NCI-H187 (cell line): ENCODE measurements around the gene ZNF423.

Experiments
- DNase-seq, 2 experiments: peaks; one replicate each; lab custom pipeline; 2025; lab: John Stamatoyannopoulos, UW

Gene ZNF423

DNA sequence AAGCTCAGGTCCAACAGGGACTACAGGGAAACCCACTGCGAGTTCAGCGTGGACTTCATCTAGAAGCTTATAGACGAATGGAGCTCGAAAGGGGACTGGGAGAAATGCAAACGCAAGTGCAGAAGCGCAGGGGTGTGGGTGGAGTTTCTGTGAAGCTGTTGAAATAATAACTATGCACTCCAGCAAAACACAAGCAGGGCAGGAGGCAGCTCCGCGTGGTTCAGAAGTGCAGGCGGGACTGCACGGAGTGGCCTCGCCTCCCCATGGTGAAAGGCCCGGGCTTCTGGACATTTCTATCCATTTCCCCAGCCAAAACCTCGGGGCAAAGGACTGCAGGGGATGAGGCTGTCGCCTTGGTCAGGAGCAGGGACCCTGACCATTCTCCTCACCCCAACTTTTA, 74.5 kb downstream of the ZNF423 start:
- DNase-seq: no peak

DNA sequence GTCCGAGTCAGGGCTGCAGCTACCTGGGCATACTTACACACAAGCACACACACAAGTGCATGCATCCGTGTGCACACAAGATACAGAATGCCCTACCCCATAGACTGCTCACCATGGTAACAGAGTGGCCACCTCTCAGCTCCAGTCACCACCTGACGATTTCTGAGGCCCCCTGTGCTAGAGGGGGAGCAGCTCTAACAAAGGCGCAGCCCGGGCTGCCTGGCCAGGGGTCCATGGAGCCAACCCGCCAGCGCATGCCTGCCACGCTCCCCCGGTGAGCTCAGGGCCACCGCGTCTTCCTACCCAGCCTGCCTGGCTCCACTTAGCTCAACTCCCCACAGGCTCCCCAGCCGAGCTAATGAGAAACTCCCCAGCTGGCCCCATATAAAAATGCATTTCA, 75.5 kb downstream of the ZNF423 start:
- no peak for DNase-seq

DNA sequence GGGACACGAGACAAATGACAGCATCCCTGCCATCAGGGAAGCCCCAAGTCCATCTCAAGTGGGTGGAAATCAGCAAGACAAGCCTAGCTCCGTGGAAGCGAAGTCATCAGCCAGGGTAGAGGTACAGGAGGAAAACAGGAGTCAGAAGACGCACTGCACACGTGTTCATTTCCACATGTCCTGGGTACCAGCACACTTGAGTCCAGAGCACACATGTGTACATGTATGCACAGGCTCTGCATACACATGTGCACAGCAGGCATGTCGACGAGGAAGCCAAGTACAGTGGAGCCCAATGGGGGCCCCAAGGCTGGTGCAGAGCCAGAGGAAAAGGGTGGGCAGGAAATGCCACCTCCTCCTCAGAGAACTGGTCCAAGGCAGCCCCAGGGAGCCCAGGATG, 75.9 kb downstream of the ZNF423 start:
- no peak for DNase-seq

DNA sequence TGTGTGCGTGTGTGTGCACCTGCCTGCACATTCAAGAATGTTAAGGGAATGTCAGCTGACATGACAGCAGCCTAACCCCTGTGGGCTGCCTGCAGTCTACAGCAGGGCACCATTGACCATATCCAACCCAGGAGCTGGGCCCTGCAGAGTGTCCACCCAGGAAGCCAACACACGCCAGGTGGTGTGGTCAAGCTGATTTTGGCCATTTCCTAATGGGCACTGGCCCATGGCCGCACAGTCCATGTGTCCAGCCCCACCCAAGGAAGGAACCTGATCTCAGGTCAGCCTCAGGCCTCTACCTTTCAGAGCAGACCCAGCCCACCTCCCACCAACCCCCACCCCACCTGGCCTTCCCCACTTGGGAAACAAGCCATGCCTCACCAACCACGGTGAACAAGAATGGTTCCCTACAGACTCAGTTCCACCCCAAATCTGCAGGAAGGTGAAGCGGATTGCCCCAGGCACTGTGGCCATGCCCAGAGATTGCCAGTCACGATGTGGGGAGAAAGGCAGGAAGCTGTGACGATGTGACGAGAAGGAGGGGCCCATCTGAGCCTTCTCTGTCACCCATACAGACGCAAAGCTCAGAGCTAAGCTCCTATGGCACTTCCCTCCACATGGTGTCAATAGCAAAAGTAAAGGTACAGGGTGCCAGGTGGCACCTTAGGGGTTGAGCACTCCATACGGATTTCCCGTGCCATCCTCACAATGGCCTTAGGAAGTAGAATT, 77.5 kb downstream of the ZNF423 start:
- DNase-seq: no peak

DNA sequence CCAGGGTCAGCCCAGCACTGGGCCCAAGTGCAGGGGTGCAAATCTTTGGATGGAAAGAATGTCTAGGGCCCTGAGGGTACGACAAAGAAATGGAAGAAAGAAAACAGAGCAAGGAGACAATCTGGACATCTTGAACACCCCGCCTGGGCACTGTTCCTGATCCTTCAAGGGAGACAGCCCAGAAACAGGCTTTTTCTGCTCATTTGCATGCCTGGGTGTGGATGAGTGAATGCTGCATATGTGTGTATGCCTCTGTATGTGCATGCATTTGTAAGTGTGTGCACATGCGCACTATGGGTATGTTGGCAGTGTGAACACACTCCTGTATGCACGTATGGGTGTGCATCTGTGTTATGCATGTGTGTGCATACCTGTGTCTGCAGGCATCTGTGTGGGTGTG, 79.2 kb downstream of the ZNF423 start:
- no peak for DNase-seq

DNA sequence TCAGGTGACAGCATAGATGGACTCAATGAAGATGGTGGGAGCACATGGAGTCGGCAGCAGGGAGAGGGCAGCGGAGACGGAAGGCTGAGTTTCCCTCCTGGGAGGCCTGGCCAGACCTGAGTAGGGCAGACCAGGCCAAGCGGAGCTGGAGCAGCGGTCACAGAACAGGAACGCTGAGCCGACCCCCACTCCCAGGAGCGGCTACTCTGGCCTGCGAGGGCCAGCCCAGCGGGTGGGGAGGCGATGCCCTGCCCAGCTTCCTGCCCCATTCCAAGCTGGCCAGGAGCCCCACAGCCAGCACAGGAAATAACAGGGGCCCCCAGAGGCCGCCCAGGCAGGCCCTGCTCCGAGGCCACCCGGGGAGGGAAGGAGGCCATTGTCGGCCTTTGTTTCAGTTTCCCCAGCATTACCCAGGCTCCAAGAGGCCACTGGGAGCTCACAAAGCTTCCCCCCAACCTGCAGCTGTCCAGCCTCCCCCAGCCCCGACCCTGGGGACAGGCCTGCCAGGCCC, 79.8 kb downstream of the ZNF423 start:
- DNase-seq: no peak

DNA sequence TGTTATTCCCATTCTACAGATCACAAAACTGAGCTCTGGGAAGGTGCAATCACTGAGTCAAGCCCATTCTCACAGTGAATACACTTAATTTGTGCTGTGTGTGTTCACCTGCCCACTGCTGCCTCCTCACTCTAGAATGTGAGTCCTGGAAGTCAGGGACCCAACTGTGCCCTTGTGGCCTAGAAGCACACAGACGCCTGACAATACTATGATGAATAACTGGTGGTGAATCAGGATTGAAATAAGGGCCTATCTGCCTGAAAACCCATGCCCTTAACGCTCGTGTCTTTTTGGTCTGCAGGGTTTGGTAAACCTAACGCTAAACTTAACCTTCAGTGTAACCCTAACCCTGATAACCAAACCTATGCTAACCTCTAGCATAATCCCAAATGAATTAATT, 80.3 kb downstream of the ZNF423 start:
- no peak for DNase-seq

- DNase-seq: no peak
These were observed 80.9 kb downstream of the ZNF423 start for GRCh38 chr16:49775018-49775417.

GRCh38 chr16:49773534-49774475, 82.1 kb downstream of the ZNF423 start:
- no peak for DNase-seq

DNA sequence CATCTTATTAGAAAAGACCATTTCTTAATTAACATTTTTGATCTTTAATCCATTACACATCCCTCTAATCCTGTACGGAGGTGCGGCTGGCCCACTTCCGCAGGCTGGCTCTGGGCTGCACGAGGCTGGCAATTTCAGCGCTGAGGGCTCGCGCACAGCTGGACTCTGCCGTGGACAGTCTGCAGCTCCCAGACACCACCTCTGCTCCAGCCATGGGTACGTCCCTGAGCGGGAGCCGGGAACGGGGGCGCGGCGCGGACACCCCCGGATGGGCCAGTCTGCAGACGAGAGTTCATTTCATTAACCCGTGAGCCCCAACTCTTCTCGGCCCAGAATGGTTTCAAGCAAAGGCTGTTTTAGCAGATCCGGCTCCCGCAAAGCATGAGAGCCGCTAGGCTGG, 87.9 kb downstream of the ZNF423 start:
- DNase-seq: no peak

GRCh38 chr16:49767414-49767813, 88.5 kb downstream of the ZNF423 start:
- DNase-seq: no peak

- DNase-seq: no peak
These were observed 89.7 kb downstream of the ZNF423 start for GRCh38 chr16:49766225-49766624.

DNA sequence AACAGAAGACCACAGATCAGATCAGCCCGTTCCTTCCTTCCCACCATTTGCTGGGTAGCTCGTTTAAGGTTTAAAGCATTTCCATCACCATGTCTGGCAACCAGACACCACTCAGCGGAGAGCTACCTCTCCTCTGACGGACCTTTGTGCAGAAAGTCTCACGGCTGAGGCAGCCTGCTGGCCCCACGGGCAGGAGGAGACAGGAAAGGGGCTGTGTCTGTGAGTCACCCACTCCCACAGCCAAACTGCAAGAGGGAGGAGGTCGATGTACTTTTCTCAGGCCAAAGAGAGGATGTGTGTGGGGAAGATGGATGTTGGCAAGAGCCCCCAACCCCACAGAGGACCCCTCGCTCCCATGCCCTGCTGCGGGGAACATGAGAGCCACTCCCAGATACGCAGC, 92.1 kb downstream of the ZNF423 start:
- no peak for DNase-seq

DNA sequence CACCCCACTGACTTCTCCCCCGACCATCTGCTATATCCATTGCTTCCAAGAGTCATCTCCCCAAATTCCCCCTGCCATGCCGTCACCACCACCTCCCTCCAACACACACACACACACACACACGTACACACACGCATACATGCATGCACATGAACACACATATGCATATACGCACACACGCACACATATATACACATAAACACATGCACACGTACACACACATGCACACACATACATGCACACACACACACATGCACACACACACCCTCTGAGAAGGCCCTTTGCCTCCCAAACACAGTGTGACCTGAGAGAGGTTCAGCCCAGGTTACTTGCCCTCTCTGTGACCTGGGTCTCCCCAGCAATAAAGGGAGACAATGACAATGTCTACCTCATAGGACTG, 95.1 kb downstream of the ZNF423 start:
- no peak for DNase-seq

GRCh38 chr16:49757559-49758069, 98.3 kb downstream of the ZNF423 start:
- no peak for DNase-seq

DNA sequence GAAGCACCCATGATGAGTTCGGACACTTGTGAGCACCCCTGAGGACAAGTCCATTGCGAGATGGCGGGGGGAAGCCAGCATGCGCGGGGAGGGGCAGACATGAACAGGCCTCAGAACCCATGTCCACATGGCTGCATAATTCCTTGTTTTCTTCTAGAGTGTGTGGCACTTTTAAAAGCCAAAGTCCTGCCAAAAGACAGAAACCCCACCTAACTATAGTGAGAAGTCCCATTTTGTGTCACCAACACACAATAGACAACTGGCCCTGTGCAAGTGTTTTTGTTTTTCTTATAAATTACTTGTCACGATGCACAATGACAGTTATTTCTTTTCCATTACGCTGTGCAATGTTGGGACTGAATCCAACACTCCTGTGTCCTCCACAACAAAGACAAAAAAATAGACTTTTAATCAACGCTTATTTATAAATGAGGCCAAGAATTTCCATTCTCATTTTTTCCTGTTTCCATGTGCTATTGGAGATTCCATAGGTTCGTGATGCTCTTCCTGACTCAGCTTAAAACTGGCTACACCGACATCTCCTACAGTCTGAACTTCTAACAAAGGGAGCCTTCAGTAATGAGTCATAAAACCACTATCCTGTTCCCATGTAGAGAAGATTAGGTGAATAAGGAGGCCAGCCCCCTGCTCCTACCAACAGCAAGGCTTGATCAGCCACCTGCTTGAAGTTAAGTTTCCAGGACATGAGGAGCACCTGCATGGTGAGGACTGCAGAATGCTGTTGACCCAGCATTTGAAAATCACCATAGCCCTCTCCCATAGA, 98.9 kb downstream of the ZNF423 start:
- no peak for DNase-seq

GRCh38 chr16:49755716-49756505, 100.0 kb downstream of the ZNF423 start:
- no peak for DNase-seq

DNA sequence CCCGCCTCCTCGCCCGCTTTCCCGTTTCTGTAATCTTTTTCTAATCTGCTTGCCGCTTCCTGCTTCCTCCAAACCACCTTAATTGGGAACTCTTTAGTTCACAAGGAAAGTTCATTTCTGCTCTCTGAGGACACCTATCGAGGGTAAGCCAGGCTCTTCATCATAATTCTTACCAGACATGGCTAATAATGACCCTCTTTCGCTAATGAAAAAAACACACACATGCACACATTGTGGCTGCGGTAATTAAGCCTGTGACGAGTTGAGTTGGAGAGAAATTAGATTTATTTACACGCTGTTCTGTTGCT, 100.6 kb downstream of the ZNF423 start:
- DNase-seq: no peak

- DNase-seq: no peak
These were observed 101.2 kb downstream of the ZNF423 start for GRCh38 chr16:49754495-49755312.

DNA sequence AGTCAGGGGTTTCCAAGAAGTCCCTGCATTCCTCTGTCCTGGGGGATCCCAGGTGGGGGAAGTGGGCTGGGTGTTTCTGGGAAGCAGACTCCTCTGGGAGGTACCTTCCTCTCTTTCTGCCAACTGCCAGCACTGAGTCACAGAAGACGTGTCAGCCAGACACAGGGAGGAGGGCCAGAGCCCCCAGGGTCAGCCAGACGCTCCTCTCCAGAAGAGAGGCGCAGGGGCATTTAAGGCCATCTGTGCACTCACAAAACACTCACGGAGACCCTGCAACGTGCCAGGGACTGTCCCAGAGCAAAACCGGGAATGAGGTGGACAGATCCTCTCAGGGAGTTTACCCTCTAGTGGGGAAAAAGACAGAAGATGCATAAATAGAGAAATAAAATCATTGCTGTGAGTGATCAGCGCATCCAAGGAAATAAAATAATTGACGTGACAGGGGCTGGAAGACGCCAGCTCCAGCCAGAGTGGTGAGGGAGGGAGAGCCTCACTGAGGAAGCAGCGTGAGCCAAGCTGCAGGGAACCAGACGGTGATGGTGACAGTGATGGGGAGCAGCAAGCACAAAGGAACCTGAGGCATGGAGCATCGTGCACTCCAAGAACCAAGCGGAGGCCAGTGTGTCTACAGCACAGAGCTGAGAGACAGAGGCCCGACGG, 105.4 kb downstream of the ZNF423 start:
- no peak for DNase-seq
